ENCODE data around the gene POLR3K.

The POLR3K gene

GRCh38 chr16:9903-10665 lies 43.3 kb downstream of the POLR3K start:
- Mint-ChIP-seq H3K4me3 (peak overlapping the region; percentile 61), H3K27ac (no peak overlapping the region), H3K9me3 (peaks cover 5% of the 10 kb centered on the region), H3K4me1 (no peaks in the 10 kb centered on the region), H3K27me3 (no peaks in the 10 kb centered on the region), H3K36me3 (no peaks in the 10 kb centered on the region)
- CTCF ChIA-PET, result no interaction called here
- peak; percentile 32 for DNase-seq

Measured in activated naive CD4-positive, alpha-beta T cell treated with anti-CD3 and anti-CD28 coated beads, Interleukin-2, amount 10 ng/mL, durations not matched to agents 7 days and 5 days (primary cell).